DND-41 (cell line): ENCODE results near the gene FAM120A.

Source experiments
- ATAC-seq: fragments of 200-7000 bp; cut with Tn5 transposase; 3 replicates; pipeline ENCODE4 v1.9.1; 2021; ENCODE audit warnings: low read depth; ENCODE audit not compliant: insufficient read depth
- DNase-seq: peaks from one replicate; pipeline ENCODE4 v3.0.0-alpha.2; 2020
- H2AFZ ChIP-seq: 2 replicates; pipeline ENCODE4 v1.6.0; 2012; ENCODE audit warnings: low read depth, low read length
- H3K27ac ChIP-seq: 2 replicates; pipeline ENCODE4 v1.5.1; 2012; ENCODE audit warnings: low read length, inconsistent platforms
- H3K27me3 ChIP-seq: fragments of 200-600 bp; sonication (generic); 2 replicates; pipeline ENCODE4 v1.6.0; 2012; ENCODE audit warnings: low read length, mild to moderate bottlenecking, inconsistent platforms; ENCODE audit not compliant: insufficient read depth, poor library complexity
- H3K36me3 ChIP-seq: 2 replicates; pipeline ENCODE4 v1.5.1; 2012; ENCODE audit warnings: low read length, inconsistent platforms; ENCODE audit not compliant: insufficient read depth
- H3K4me1 ChIP-seq: 2 replicates; pipeline ENCODE4 v1.5.1; 2012; ENCODE audit warnings: mild to moderate bottlenecking, low read length; ENCODE audit not compliant: insufficient read depth
- H3K4me2 ChIP-seq: 2 replicates; pipeline ENCODE4 v1.6.0; 2012; ENCODE audit warnings: mild to moderate bottlenecking, moderate library complexity, low read length, inconsistent platforms; ENCODE audit not compliant: insufficient read depth
- H3K4me3 ChIP-seq, 2 experiments: fragments of 200-600 bp in 1 of 2; shearing (Covaris generic) in 1 of 2; 2 replicates each; pipeline ENCODE4 v1.5.1; 2012 to 2016; ENCODE audit warnings: inconsistent platforms in 2 of 2, low read length in 2 of 2, mild to moderate bottlenecking in 2 of 2, low read depth in 1 of 2, moderate library complexity in 1 of 2
- H3K79me2 ChIP-seq: 2 replicates; pipeline ENCODE4 v1.6.0; 2012; ENCODE audit warnings: low read length, inconsistent platforms; ENCODE audit not compliant: insufficient read depth
- H3K9ac ChIP-seq: 2 replicates; pipeline ENCODE4 v1.6.0; 2012; ENCODE audit warnings: low read depth, mild to moderate bottlenecking, inconsistent platforms, low read length, moderate library complexity
- H3K9me3 ChIP-seq: 2 replicates; pipeline ENCODE4 v1.5.1; 2012; ENCODE audit warnings: low read length, moderate library complexity, mild to moderate bottlenecking, inconsistent platforms; ENCODE audit not compliant: insufficient read depth, severe bottlenecking
- H4K20me1 ChIP-seq: 2 replicates; pipeline ENCODE4 v1.6.0; 2012; ENCODE audit warnings: low read length; ENCODE audit not compliant: insufficient read depth
- EZH2 ChIP-seq: IDR thresholded peaks from 3 replicates; pipeline ENCODE4 v1.6.1; 2012; ENCODE audit warnings: borderline replicate concordance, low read depth, mild to moderate bottlenecking, moderate library complexity, low read length, inconsistent platforms; ENCODE audit not compliant: severe bottlenecking
- TF ChIP-seq, protein P1 (sequence below): IDR thresholded peaks from 2 replicates; pipeline ENCODE4 v1.5.1; 2012; ENCODE audit warnings: borderline replicate concordance, low read length, moderate library complexity, mild to moderate bottlenecking; ENCODE audit not compliant: poor library complexity, severe bottlenecking; ENCODE audit errors: extremely low read depth

The FAM120A gene

GRCh38 chr9:93460689-93461413 lies 9.4 kb downstream of the FAM120A start:
- peak overlapping the region; percentile 17; the same call in 1 of the 2 replicates for H3K4me2 ChIP-seq
- no peak overlapping the region for H2AFZ ChIP-seq
- no peaks in the 10 kb centered on the region for H3K27me3 ChIP-seq
- peak; percentile 21 for DNase-seq
- peaks cover 99% of the 10 kb centered on the region for H3K4me1 ChIP-seq
- H3K4me3 ChIP-seq: no peak overlapping the region
- no peaks in the 10 kb centered on the region for H3K9me3 ChIP-seq
- H4K20me1 ChIP-seq: peaks cover 30% of the 10 kb centered on the region; the same call in 1 of the 2 replicates
- peak overlapping the region; percentile 66 for H3K27ac ChIP-seq
- H3K79me2 ChIP-seq: peaks cover 98% of the 10 kb centered on the region
- H3K9ac ChIP-seq: no peak overlapping the region
- H3K36me3 ChIP-seq: peaks cover 18% of the 10 kb centered on the region
- peak; percentile 25; the same call in 1 of the 3 replicates for ATAC-seq
- TF ChIP-seq, protein P1, sequence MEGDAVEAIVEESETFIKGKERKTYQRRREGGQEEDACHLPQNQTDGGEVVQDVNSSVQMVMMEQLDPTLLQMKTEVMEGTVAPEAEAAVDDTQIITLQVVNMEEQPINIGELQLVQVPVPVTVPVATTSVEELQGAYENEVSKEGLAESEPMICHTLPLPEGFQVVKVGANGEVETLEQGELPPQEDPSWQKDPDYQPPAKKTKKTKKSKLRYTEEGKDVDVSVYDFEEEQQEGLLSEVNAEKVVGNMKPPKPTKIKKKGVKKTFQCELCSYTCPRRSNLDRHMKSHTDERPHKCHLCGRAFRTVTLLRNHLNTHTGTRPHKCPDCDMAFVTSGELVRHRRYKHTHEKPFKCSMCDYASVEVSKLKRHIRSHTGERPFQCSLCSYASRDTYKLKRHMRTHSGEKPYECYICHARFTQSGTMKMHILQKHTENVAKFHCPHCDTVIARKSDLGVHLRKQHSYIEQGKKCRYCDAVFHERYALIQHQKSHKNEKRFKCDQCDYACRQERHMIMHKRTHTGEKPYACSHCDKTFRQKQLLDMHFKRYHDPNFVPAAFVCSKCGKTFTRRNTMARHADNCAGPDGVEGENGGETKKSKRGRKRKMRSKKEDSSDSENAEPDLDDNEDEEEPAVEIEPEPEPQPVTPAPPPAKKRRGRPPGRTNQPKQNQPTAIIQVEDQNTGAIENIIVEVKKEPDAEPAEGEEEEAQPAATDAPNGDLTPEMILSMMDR: no peak
- no peak for TF ChIP-seq EZH2

DNA sequence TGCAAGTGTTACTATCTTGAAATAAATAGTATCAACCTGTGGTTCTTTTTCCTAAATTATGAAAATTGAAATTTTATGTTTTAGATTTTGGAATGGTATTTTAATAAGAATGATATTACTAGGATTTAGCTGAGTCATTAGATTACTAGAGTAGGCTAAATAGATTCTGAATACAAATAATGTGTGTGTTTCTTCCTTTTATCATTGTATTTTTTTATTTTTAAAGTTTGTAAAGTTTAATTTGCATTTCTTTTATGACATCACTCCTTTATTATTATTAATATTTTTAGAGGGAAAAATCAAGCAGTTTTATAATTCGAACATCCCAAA lies 9.9 kb downstream of the FAM120A start:
- Histone ChIP-seq H3K79me2 (peaks cover 98% of the 10 kb centered on the region), H3K4me2 (peak overlapping the region; percentile 17; the same call in 1 of the 2 replicates), H3K36me3 (peaks cover 16% of the 10 kb centered on the region)

DNA sequence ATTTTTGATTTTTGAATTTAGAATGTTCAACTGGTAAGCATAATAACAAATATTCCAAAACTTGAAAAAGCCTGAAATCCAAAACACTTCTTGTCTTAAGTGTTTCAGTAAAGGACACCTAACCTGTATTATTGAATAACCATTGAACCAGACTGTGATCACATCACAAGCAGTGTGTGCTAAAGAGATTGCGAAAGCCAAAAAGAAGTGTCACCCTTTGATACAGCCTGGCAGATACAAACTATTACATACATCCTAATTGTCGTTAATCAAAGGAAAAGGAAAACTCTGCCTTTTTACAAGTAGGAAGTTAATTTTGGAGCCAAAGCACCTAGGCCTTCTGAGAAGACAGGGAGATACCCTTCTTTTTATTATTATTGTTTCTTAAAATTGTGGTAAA lies 10.3 kb downstream of the FAM120A start:
- H3K4me1 ChIP-seq: peaks cover 99% of the 10 kb centered on the region
- H3K4me2 ChIP-seq: peak overlapping the region; percentile 72
- 0 out of 2 replicates have a peak overlapping the region, but pooled peaks have one; percentile 62 for H3K9ac ChIP-seq

More for the DNA sequence above, 9.9 kb downstream of the FAM120A start:
- no peak overlapping the region for H3K9ac ChIP-seq
- no peak overlapping the region for H3K4me3 ChIP-seq
- H2AFZ ChIP-seq: no peak overlapping the region
- TF ChIP-seq, protein P1: no peak
- TF ChIP-seq EZH2: no peak
- H3K27me3 ChIP-seq: no peaks in the 10 kb centered on the region
- H3K9me3 ChIP-seq: no peaks in the 10 kb centered on the region
- DNase-seq (no peak), ATAC-seq (no peak)
- peaks cover 99% of the 10 kb centered on the region for H3K4me1 ChIP-seq
- H4K20me1 ChIP-seq: peaks cover 29% of the 10 kb centered on the region; the same call in 1 of the 2 replicates
- H3K27ac ChIP-seq: peak overlapping the region; percentile 66

More for the DNA sequence above, 10.3 kb downstream of the FAM120A start:
- H4K20me1 ChIP-seq: peaks cover 25% of the 10 kb centered on the region; the same call in 1 of the 2 replicates
- H3K27ac ChIP-seq: peak overlapping the region; percentile 93
- no peaks in the 10 kb centered on the region for H3K9me3 ChIP-seq
- H3K36me3 ChIP-seq: peaks cover 12% of the 10 kb centered on the region; the same call in 1 of the 2 replicates
- ATAC-seq (no peak), DNase-seq (no peak)
- H3K27me3 ChIP-seq: no peaks in the 10 kb centered on the region
- no peak overlapping the region for H3K4me3 ChIP-seq
- TF ChIP-seq EZH2: no peak
- TF ChIP-seq, protein P1: no peak
- H3K79me2 ChIP-seq: peaks cover 98% of the 10 kb centered on the region
- H2AFZ ChIP-seq: no peak overlapping the region
